HepG2 (cell line): ENCODE measurements around the gene DPT. TPM values are rescaled to one million over a fixed set of nuclear protein-coding genes. Genes with fewer than 3 reads are reported as not detected.

Experiments used
- ETV6 ChIP-seq: sonication (generic); formaldehyde crosslinking; conservative IDR thresholded peaks from 2 replicates; pipeline ENCODE4 v1.4.0; 2020; ENCODE audit warnings: missing genetic modification reagents
- IKZF4 ChIP-seq: sonication (generic); formaldehyde crosslinking; IDR thresholded peaks from 2 replicates; pipeline ENCODE4 v1.5.1; 2020; ENCODE audit warnings: borderline replicate concordance, mild to moderate bottlenecking, low read depth, missing genetic modification reagents; ENCODE audit errors: not compliant biosample characterization
- RCOR2 ChIP-seq: IDR thresholded peaks from 2 replicates; pipeline ENCODE4 v1.6.1; 2016; ENCODE audit warnings: missing biosample characterization, missing genetic modification reagents
- REPIN1 ChIP-seq: sonication (generic); formaldehyde crosslinking; IDR thresholded peaks from 2 replicates; pipeline ENCODE4 v1.8.0; 2022; ENCODE audit warnings: missing genetic modification reagents, low read depth, mild to moderate bottlenecking, borderline replicate concordance
- SKI ChIP-seq: fragments of 450-650 bp; IDR thresholded peaks from one replicate; pipeline ENCODE4 v1.6.1; 2018; ENCODE audit warnings: mild to moderate bottlenecking; ENCODE audit not compliant: partially characterized antibody
- SPEN ChIP-seq: sonication (generic); formaldehyde crosslinking; IDR thresholded peaks from 2 replicates; pipeline ENCODE4 v1.5.1; 2020; ENCODE audit warnings: low read depth, mild to moderate bottlenecking, missing genetic modification reagents
- THYN1 ChIP-seq: sonication (generic); formaldehyde crosslinking; IDR thresholded peaks from 2 replicates; pipeline ENCODE4 v1.8.1; 2023; ENCODE audit warnings: low read depth, mild to moderate bottlenecking, moderate library complexity, missing genetic modification reagents, borderline replicate concordance
- ZFX ChIP-seq: sonication (generic); formaldehyde crosslinking; IDR thresholded peaks from 2 replicates; pipeline ENCODE4 v1.4.0; 2020; ENCODE audit warnings: mild to moderate bottlenecking, low read depth, missing genetic modification reagents, moderate library complexity
- ZKSCAN5 ChIP-seq: sonication (generic); formaldehyde crosslinking; IDR thresholded peaks from 2 replicates; pipeline ENCODE4 v1.5.1; 2020; ENCODE audit warnings: mild to moderate bottlenecking, missing genetic modification reagents
- ZNF121 ChIP-seq: sonication (generic); formaldehyde crosslinking; IDR thresholded peaks from 2 replicates; pipeline ENCODE4 v1.5.0; 2020; ENCODE audit warnings: mild to moderate bottlenecking, missing genetic modification reagents
- ZNF138 ChIP-seq: sonication (generic); formaldehyde crosslinking; IDR thresholded peaks from 2 replicates; pipeline ENCODE4 v1.5.0; 2020; ENCODE audit warnings: mild to moderate bottlenecking, low read depth, missing genetic modification reagents
- ZNF292 ChIP-seq: sonication (generic); formaldehyde crosslinking; IDR thresholded peaks from 2 replicates; pipeline ENCODE4 v1.8.1; 2022; ENCODE audit warnings: mild to moderate bottlenecking, low read depth, missing genetic modification reagents, borderline replicate concordance
- ZNF367 ChIP-seq: sonication (generic); formaldehyde crosslinking; IDR thresholded peaks from 2 replicates; pipeline ENCODE4 v1.4.0; 2020; ENCODE audit warnings: missing genetic modification reagents, borderline replicate concordance
- ZNF550 ChIP-seq: sonication (generic); formaldehyde crosslinking; IDR thresholded peaks from 2 replicates; pipeline ENCODE4 v1.4.0; 2020; ENCODE audit warnings: mild to moderate bottlenecking, missing genetic modification reagents, borderline replicate concordance
- ZNF644 ChIP-seq: IDR thresholded peaks from 2 replicates; pipeline ENCODE4 v1.6.1; 2016; ENCODE audit warnings: low read depth
- ZNF850 ChIP-seq: sonication (generic); formaldehyde crosslinking; conservative IDR thresholded peaks from 2 replicates; pipeline ENCODE4 v1.9.0; 2021; ENCODE audit warnings: mild to moderate bottlenecking, missing genetic modification reagents
- polyA plus RNA-seq, 8 experiments: library from polyadenylated mRNA; depleted of rRNA in 3 of 8; stranded (reverse) in 7 of 8; unstranded in 1 of 8; fragments of >200 nt; fragmentation: Illumina TruSeq in 4 of 8; extraction: Trizol in 4 of 8; gene quantifications; 2 replicates each; pipeline versions ENCODE4 v1.2.1 to v1.2.3, GENCODE V29; 2011 to 2016; ENCODE audit warnings: low read depth in 4 of 8, missing spikeins in 1 of 8, mixed read lengths in 1 of 8; ENCODE audit not compliant: insufficient read depth in 1 of 8
- total RNA-seq, 5 experiments: library from RNA; depleted of rRNA; stranded (reverse); fragments of >200 nt; fragmentation: Illumina TruSeq; extraction: Trizol; gene quantifications; 2 replicates each; pipeline ENCODE4 v1.2.3, GENCODE V29; 2016; ENCODE audit warnings: low read depth in 1 of 5
- TF ChIP-seq, protein P1 (sequence below): sonication (generic); formaldehyde crosslinking; IDR thresholded peaks from 2 replicates; pipeline ENCODE4 v1.8.1; 2023; ENCODE audit warnings: missing genetic modification reagents, mild to moderate bottlenecking, borderline replicate concordance
- TF ChIP-seq, protein P2 (sequence below): sonication (generic); formaldehyde crosslinking; IDR thresholded peaks from 2 replicates; pipeline ENCODE4 v1.5.0; 2020; ENCODE audit warnings: missing genetic modification reagents
- TF ChIP-seq, protein P3 (sequence below): sonication (generic); formaldehyde crosslinking; conservative IDR thresholded peaks from 2 replicates; pipeline ENCODE4 v1.8.0; 2022; ENCODE audit warnings: mild to moderate bottlenecking, moderate library complexity, missing genetic modification reagents
- TF ChIP-seq, protein P4 (sequence below): sonication (generic); formaldehyde crosslinking; conservative IDR thresholded peaks from 2 replicates; pipeline ENCODE4 v1.4.0; 2020; ENCODE audit warnings: missing genetic modification reagents
- TF ChIP-seq, protein P5 (sequence below): IDR thresholded peaks from 2 replicates; pipeline ENCODE4 v1.6.1; 2016
- TF ChIP-seq, protein P6 (sequence below): sonication (generic); formaldehyde crosslinking; IDR thresholded peaks from 2 replicates; pipeline ENCODE4 v1.4.0; 2020; ENCODE audit warnings: missing genetic modification reagents
- TF ChIP-seq, protein P7 (sequence below): sonication (generic); formaldehyde crosslinking; IDR thresholded peaks from 2 replicates; pipeline ENCODE4 v1.5.1; 2020; ENCODE audit warnings: missing genetic modification reagents, mild to moderate bottlenecking, borderline replicate concordance

Gene DPT
- total and polyA plus RNA-seq, 2 of the 13 experiments (the other 11 are each of a cell fraction or from before 2014, with no cell fraction given), result 0.04 TPM; not detected in 1

DNA sequence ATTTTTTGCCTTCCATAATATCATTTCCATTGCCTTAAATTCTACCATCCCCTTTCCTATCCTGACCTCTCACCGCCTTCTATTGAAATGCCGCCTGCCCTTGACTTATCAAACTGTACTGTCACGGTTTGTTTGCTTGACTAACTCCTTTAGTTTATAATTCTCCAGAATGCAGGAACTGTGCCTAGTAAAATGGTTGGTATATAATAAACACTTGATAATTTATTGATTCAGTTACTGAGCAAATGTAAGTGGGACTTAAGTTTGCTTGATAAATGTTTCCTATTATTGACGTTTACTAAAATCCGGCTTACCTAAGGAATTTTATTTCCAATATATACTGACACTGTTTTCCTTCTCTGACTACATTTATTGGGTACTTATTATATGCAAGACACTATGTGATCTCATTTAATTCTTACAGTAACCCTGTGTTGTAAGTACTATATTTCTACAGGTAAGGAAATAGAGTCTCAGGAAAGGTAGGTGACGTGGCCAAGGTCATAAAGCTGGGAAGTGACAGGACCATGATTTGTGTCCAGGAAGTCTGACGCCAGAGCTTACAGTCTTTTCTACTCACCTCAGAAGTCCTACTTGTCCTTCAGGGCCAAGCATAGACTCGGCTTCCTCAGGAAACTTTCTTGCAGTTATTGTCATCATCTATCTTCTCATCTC lies 35.7 kb downstream of the DPT start (continued):
- 0 out of 2 replicates have a peak, but pooled peaks have one; percentile 36 for TF ChIP-seq REPIN1
- no peak for TF ChIP-seq SPEN (CRISPR knock-in tag)
- TF ChIP-seq ZNF367 (CRISPR knock-in tag), result no peak
- TF ChIP-seq ZNF644 (CRISPR knock-in tag), result peak; percentile 36; the same call in 1 of the 2 replicates
- TF ChIP-seq, protein P1, sequence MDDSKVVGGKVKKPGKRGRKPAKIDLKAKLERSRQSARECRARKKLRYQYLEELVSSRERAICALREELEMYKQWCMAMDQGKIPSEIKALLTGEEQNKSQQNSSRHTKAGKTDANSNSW, result no peak
- TF ChIP-seq ZNF121, result no peak
- TF ChIP-seq IKZF4, result no peak
- TF ChIP-seq, protein P2, sequence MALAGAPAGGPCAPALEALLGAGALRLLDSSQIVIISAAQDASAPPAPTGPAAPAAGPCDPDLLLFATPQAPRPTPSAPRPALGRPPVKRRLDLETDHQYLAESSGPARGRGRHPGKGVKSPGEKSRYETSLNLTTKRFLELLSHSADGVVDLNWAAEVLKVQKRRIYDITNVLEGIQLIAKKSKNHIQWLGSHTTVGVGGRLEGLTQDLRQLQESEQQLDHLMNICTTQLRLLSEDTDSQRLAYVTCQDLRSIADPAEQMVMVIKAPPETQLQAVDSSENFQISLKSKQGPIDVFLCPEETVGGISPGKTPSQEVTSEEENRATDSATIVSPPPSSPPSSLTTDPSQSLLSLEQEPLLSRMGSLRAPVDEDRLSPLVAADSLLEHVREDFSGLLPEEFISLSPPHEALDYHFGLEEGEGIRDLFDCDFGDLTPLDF (CRISPR knock-in tag), result no peak
- TF ChIP-seq, protein P3, sequence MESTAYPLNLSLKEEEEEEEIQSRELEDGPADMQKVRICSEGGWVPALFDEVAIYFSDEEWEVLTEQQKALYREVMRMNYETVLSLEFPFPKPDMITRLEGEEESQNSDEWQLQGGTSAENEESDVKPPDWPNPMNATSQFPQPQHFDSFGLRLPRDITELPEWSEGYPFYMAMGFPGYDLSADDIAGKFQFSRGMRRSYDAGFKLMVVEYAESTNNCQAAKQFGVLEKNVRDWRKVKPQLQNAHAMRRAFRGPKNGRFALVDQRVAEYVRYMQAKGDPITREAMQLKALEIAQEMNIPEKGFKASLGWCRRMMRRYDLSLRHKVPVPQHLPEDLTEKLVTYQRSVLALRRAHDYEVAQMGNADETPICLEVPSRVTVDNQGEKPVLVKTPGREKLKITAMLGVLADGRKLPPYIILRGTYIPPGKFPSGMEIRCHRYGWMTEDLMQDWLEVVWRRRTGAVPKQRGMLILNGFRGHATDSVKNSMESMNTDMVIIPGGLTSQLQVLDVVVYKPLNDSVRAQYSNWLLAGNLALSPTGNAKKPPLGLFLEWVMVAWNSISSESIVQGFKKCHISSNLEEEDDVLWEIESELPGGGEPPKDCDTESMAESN (CRISPR knock-in tag), result no peak
- TF ChIP-seq, protein P4, sequence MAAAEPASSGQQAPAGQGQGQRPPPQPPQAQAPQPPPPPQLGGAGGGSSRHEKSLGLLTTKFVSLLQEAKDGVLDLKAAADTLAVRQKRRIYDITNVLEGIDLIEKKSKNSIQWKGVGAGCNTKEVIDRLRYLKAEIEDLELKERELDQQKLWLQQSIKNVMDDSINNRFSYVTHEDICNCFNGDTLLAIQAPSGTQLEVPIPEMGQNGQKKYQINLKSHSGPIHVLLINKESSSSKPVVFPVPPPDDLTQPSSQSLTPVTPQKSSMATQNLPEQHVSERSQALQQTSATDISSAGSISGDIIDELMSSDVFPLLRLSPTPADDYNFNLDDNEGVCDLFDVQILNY (CRISPR knock-in tag), result no peak
- TF ChIP-seq THYN1, result no peak
- no peak for TF ChIP-seq ETV6 (CRISPR knock-in tag)
- TF ChIP-seq SKI, result no peak
- TF ChIP-seq, protein P5, sequence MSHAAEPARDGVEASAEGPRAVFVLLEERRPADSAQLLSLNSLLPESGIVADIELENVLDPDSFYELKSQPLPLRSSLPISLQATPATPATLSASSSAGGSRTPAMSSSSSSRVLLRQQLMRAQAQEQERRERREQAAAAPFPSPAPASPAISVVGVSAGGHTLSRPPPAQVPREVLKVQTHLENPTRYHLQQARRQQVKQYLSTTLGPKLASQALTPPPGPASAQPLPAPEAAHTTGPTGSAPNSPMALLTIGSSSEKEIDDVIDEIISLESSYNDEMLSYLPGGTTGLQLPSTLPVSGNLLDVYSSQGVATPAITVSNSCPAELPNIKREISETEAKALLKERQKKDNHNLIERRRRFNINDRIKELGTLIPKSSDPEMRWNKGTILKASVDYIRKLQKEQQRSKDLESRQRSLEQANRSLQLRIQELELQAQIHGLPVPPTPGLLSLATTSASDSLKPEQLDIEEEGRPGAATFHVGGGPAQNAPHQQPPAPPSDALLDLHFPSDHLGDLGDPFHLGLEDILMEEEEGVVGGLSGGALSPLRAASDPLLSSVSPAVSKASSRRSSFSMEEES, result no peak; the same call in 1 of the 2 replicates
- TF ChIP-seq ZNF292 (CRISPR knock-in tag), result no peak
- TF ChIP-seq ZKSCAN5 (CRISPR knock-in tag), result no peak
- TF ChIP-seq ZNF550 (CRISPR knock-in tag), result no peak
- TF ChIP-seq, protein P6, sequence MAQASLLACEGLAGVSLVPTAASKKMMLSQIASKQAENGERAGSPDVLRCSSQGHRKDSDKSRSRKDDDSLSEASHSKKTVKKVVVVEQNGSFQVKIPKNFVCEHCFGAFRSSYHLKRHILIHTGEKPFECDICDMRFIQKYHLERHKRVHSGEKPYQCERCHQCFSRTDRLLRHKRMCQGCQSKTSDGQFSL (CRISPR knock-in tag), result no peak
- no peak for TF ChIP-seq ZNF138
- TF ChIP-seq, protein P7, sequence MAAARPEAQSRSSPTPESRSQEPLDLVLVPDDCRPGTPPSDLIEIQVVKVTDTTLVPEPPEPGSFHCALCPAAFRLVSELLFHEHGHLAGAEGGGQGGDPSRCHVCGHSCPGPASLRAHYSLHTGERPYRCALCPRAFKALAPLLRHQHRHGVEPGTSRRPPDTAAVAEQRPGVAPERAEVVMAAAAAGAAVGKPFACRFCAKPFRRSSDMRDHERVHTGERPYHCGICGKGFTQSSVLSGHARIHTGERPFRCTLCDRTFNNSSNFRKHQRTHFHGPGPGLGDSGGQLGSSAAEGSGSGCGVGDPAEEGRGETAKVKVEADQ (CRISPR knock-in tag), result no peak
- TF ChIP-seq ZNF850 (CRISPR knock-in tag), result no peak
- no peak for TF ChIP-seq ZFX (CRISPR knock-in tag)
- TF ChIP-seq RCOR2 (CRISPR knock-in tag), result no peak
